UCSD-AML1 (cell line): ENCODE data around the gene TNS2.
A peak's percentile ranks its signal among the peaks of the same experiment; 100 is the strongest.

Experiments
- DNase-seq: peaks from one replicate; lab custom pipeline; 2025; ENCODE audit not compliant: unreplicated experiment; lab: John Stamatoyannopoulos, UW

The TNS2 gene

GRCh38 chr12:53044052-53044581 lies 5.7 kb upstream of the TNS2 start:
- no peak for DNase-seq

- DNase-seq = no peak
Measured at GRCh38 chr12:53044896-53045695, 4.8 kb upstream of the TNS2 start.

DNA sequence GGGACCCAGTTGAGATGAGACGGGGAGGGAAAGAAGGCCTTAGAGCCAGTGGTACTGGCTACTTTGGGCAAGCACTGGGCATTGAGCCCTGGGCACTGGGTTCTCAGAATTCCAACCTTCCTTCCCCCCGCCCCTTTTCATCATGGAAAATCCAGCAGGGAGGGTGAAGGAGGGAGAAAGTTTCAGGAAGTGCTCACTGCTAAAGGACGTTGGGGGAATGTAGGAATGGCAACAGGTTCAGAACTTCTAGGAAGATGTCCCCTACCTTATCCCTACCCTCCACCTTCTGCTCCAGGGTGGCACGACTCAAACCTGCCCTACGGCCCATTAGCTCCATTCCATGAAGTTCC lies 4.2 kb upstream of the TNS2 start:
- no peak for DNase-seq

DNA sequence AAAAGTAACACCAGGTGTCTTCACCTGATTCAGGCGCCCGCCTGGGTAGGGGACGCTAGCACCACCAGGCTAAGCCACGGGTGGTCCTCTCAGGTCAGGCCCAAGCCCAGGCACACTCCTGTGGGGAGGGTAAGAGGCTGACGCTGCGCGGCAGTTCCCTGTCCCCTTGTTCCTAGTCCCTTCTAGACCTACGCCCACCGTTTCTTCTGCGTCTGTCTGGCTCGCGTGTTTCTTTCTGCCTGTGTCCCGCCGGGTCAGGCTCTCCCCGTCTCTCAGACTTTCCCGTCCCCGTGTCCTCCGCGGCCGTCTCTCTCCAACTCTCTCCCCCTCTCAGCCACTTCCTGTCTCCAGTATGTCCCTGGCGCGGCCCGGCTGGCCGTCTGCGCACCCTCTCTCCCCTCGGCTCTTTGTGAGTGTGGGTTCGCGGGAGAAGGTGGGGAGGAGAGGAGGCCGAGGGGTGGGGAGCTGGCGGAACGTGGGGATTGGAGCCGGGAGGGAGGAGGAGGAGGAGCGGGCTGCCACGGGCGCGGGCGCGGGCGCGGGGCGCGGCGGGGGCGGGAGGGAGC lies 3.1 kb upstream of the TNS2 start:
- DNase-seq = peak; percentile 81

GRCh38 chr12:53047221-53048032 lies 2.4 kb upstream of the TNS2 start:
- peak; percentile 81 for DNase-seq

- DNase-seq = peak; percentile 42
Measured at GRCh38 chr12:53048033-53048779, 1.7 kb upstream of the TNS2 start.

DNA sequence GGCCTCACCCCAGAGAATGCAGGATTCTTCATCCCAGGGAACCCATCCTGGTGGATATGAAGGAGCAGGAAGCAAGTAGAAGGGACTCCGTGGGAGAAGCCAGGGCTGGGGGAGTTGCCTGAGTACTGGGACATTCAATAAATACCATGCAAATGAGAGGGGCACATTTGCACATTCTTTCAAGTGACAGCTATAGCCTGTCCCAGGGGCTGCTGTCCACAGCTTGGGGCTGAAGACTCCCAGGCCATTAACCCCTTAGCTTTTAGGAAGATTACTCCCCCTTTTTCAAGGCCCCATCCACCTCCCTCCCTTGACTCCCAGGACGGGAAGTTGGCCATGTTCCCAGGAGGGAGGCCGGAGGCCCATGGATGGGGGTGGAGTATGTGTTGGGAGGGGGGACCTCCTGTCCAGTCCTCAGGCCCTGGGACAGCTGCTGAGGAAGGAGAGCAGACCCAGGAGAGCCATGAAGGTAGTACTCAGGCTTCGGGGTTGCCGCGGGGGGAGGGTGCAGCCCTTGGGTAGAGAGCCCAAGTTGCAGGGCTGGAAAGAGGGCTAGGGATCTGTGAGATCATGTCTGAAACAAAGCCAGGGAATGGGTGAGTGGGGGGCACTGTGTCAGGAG lies 974 bp upstream of the TNS2 start:
- DNase-seq = no peak

GRCh38 chr12:53050426-53051057 lies 677 bp downstream of the TNS2 start:
- DNase-seq = no peak

- no peak for DNase-seq
Measured at GRCh38 chr12:53051058-53051880, 1.4 kb downstream of the TNS2 start.

DNA sequence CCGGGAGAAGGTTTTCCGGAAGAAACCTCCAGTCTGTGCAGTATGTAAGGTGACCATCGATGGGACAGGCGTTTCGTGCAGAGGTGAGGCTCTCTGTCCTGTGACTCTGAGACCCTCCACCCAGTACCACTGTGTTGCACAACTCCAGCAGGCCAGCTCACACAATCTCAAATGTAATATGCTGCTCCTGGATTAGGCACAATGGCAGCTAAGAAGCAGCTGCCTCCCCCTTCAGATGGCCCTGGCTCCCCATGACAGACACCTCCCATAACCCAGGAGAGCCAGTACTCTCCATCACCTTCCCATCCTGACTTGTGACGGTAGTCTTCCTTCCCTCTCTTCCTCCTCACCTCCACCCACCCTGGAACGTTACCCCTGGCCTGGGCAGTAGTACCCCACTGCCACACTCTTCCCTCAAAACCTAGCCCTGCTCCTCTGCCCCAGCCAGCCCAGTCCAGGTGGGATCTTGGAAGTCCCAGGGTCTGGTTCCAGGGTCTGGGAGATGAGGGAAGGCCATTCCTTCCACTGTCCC lies 2.1 kb downstream of the TNS2 start:
- no peak for DNase-seq

- no peak for DNase-seq
Measured at GRCh38 chr12:53052419-53053217, 2.8 kb downstream of the TNS2 start.

- no peak for DNase-seq
Measured at GRCh38 chr12:53053218-53054111, 3.6 kb downstream of the TNS2 start.

- no peak for DNase-seq
Measured at GRCh38 chr12:53054112-53054878, 4.4 kb downstream of the TNS2 start.

DNA sequence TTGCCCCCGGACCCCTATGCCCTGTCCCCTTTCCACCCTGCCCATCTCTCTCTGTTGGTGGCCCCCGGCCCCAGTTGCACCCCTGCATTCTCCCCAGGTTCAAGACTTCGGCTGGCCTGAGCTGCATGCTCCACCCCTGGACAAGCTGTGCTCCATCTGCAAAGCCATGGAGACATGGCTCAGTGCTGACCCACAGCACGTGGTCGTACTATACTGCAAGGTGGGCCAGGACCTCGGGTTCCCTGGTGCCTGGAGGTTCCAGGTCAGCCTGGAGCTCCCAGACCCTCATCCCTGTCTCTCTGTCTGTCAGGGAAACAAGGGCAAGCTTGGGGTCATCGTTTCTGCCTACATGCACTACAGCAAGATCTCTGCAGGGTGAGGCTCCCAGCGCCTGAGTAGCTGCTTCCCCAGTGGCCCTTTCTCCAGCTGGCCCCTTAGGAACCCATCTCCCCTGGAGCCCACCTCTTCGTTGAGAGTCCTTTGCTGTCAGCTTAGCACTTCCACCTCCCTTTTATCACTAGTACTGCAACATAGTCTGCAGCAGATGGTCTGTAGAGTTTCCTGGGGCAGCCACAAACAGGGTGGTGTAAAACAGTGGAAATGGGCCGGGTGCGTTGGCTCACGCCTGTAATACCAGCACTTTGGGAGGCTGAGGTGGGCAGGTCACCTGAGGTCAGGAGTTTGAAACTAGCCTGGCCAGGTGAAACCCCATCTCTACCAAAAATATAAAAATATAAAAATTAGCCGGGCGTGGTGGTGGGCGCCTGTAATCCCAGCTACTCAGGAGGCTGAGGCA lies 5.8 kb downstream of the TNS2 start:
- no peak for DNase-seq

- DNase-seq = no peak
Measured at GRCh38 chr12:53056296-53056695, 6.4 kb downstream of the TNS2 start.

- DNase-seq = no peak
Measured at GRCh38 chr12:53056901-53057300, 7.0 kb downstream of the TNS2 start.
